HEK293 (cell line): Measurements from ENCODE around the gene IMP3.

Experiments used
- BCL11B ChIP-seq: fragments of 450-650 bp; formaldehyde crosslinking; IDR thresholded peaks from 2 replicates; pipeline ENCODE4 v1.5.1; 2016; ENCODE audit warnings: low read depth, missing biosample characterization, missing genetic modification characterization
- GLI4 ChIP-seq: fragments of 450-650 bp; formaldehyde crosslinking; IDR thresholded peaks from 2 replicates; pipeline ENCODE4 v1.5.1; 2016; ENCODE audit warnings: missing biosample characterization, missing genetic modification characterization
- HOXD13 ChIP-seq: sonication (generic); formaldehyde crosslinking; IDR thresholded peaks from 2 replicates; pipeline ENCODE4 v1.8.0; 2022; ENCODE audit warnings: missing genetic modification reagents, borderline replicate concordance
- KLF7 ChIP-seq: fragments of 450-650 bp; formaldehyde crosslinking; IDR thresholded peaks from 2 replicates; pipeline ENCODE4 v1.5.1; 2016; ENCODE audit warnings: missing biosample characterization, missing genetic modification characterization, borderline replicate concordance
- OSR2 ChIP-seq: fragments of 450-650 bp; formaldehyde crosslinking; IDR thresholded peaks from 2 replicates; pipeline ENCODE4 v1.5.1; 2016; ENCODE audit warnings: missing biosample characterization, missing genetic modification characterization
- REPIN1 ChIP-seq: fragments of 450-650 bp; formaldehyde crosslinking; IDR thresholded peaks from 2 replicates; pipeline ENCODE4 v1.5.1; 2017; ENCODE audit warnings: missing biosample characterization, missing genetic modification characterization, low read depth
- ZBTB21 ChIP-seq: fragments of 450-650 bp; formaldehyde crosslinking; IDR thresholded peaks from 2 replicates; pipeline ENCODE4 v1.5.1; 2017; ENCODE audit warnings: missing biosample characterization, missing genetic modification characterization
- ZFP3 ChIP-seq: fragments of 450-650 bp; formaldehyde crosslinking; IDR thresholded peaks from 2 replicates; pipeline ENCODE4 v1.5.1; 2016; ENCODE audit warnings: low read depth, missing biosample characterization, missing genetic modification characterization
- ZNF121 ChIP-seq: fragments of 450-650 bp; formaldehyde crosslinking; IDR thresholded peaks from 2 replicates; pipeline ENCODE4 v1.5.1; 2016; ENCODE audit warnings: missing biosample characterization, missing genetic modification characterization
- ZNF132 ChIP-seq: fragments of 450-650 bp; formaldehyde crosslinking; IDR thresholded peaks from 2 replicates; pipeline ENCODE4 v1.5.1; 2017; ENCODE audit warnings: missing biosample characterization, missing genetic modification characterization, borderline replicate concordance
- ZNF157 ChIP-seq: fragments of 450-650 bp; formaldehyde crosslinking; IDR thresholded peaks from 2 replicates; pipeline ENCODE4 v1.5.1; 2016; ENCODE audit warnings: missing biosample characterization, missing genetic modification characterization
- ZNF335 ChIP-seq: fragments of 450-650 bp; formaldehyde crosslinking; conservative IDR thresholded peaks from 2 replicates; pipeline ENCODE4 v1.5.1; 2016; ENCODE audit warnings: missing biosample characterization, missing genetic modification characterization
- ZNF473 ChIP-seq: fragments of 450-650 bp; formaldehyde crosslinking; IDR thresholded peaks from 2 replicates; pipeline ENCODE4 v1.5.1; 2017; ENCODE audit warnings: missing biosample characterization, missing genetic modification characterization
- ZNF548 ChIP-seq: fragments of 450-650 bp; formaldehyde crosslinking; IDR thresholded peaks from 2 replicates; pipeline ENCODE4 v1.5.1; 2016; ENCODE audit warnings: missing biosample characterization, missing genetic modification characterization
- ZNF561 ChIP-seq: fragments of 450-650 bp; IDR thresholded peaks from 2 replicates; pipeline ENCODE4 v1.5.1; 2018; ENCODE audit warnings: missing biosample characterization, missing genetic modification characterization, borderline replicate concordance
- ZNF626 ChIP-seq: fragments of 450-650 bp; sonication (Bioruptor Pico); formaldehyde crosslinking; IDR thresholded peaks from 2 replicates; pipeline ENCODE4 v1.5.1; 2018; ENCODE audit warnings: missing biosample characterization, missing genetic modification characterization, inconsistent platforms
- ZNF654 ChIP-seq: fragments of 450-650 bp; formaldehyde crosslinking; IDR thresholded peaks from 2 replicates; pipeline ENCODE4 v1.5.1; 2016; ENCODE audit warnings: low read depth, missing biosample characterization, missing genetic modification characterization
- ZNF658 ChIP-seq: fragments of 450-650 bp; formaldehyde crosslinking; IDR thresholded peaks from 2 replicates; pipeline ENCODE4; 2016; ENCODE audit warnings: missing biosample characterization, missing genetic modification characterization
- ZNF707 ChIP-seq: fragments of 450-650 bp; formaldehyde crosslinking; IDR thresholded peaks from 2 replicates; pipeline ENCODE4 v1.5.1; 2016; ENCODE audit warnings: missing biosample characterization, missing genetic modification characterization
- ZNF76 ChIP-seq: fragments of 450-650 bp; formaldehyde crosslinking; IDR thresholded peaks from 2 replicates; pipeline ENCODE4; 2016; ENCODE audit warnings: low read depth, missing biosample characterization, missing genetic modification characterization, borderline replicate concordance
- TF ChIP-seq, protein P1 (sequence below): fragments of 450-650 bp; formaldehyde crosslinking; IDR thresholded peaks from 2 replicates; pipeline ENCODE4 v1.5.1; 2016; ENCODE audit warnings: missing biosample characterization, missing genetic modification characterization
- TF ChIP-seq, protein P2 (sequence below): fragments of 450-650 bp; formaldehyde crosslinking; IDR thresholded peaks from 2 replicates; pipeline ENCODE4 v1.5.1; 2016; ENCODE audit warnings: missing biosample characterization, missing genetic modification characterization
- TF ChIP-seq, protein P3 (sequence below): fragments of 450-650 bp; formaldehyde crosslinking; IDR thresholded peaks from 2 replicates; pipeline ENCODE4 v1.5.1; 2017; ENCODE audit warnings: missing biosample characterization, missing genetic modification characterization
- TF ChIP-seq, protein P4 (sequence below): fragments of 450-650 bp; formaldehyde crosslinking; IDR thresholded peaks from 2 replicates; pipeline ENCODE4 v1.5.1; 2017; ENCODE audit warnings: missing biosample characterization, mild to moderate bottlenecking, missing genetic modification characterization, moderate library complexity
- TF ChIP-seq, protein P5 (sequence below): fragments of 450-650 bp; formaldehyde crosslinking; IDR thresholded peaks from 2 replicates; pipeline ENCODE4 v1.5.1; 2017; ENCODE audit warnings: missing biosample characterization, missing genetic modification characterization
- TF ChIP-seq, protein P6 (sequence below): fragments of 450-650 bp; formaldehyde crosslinking; IDR thresholded peaks from 2 replicates; pipeline ENCODE4 v1.5.1; 2017; ENCODE audit warnings: missing biosample characterization, missing genetic modification characterization
- TF ChIP-seq, protein P7 (sequence below): fragments of 450-650 bp; formaldehyde crosslinking; IDR thresholded peaks from 2 replicates; pipeline ENCODE4 v1.5.1; 2016; ENCODE audit warnings: missing biosample characterization, missing genetic modification characterization
- TF ChIP-seq, protein P8 (sequence below): fragments of 450-650 bp; formaldehyde crosslinking; IDR thresholded peaks from 2 replicates; pipeline ENCODE4 v1.5.1; 2016; ENCODE audit warnings: missing biosample characterization, missing genetic modification characterization, low read depth

Gene IMP3

DNA sequence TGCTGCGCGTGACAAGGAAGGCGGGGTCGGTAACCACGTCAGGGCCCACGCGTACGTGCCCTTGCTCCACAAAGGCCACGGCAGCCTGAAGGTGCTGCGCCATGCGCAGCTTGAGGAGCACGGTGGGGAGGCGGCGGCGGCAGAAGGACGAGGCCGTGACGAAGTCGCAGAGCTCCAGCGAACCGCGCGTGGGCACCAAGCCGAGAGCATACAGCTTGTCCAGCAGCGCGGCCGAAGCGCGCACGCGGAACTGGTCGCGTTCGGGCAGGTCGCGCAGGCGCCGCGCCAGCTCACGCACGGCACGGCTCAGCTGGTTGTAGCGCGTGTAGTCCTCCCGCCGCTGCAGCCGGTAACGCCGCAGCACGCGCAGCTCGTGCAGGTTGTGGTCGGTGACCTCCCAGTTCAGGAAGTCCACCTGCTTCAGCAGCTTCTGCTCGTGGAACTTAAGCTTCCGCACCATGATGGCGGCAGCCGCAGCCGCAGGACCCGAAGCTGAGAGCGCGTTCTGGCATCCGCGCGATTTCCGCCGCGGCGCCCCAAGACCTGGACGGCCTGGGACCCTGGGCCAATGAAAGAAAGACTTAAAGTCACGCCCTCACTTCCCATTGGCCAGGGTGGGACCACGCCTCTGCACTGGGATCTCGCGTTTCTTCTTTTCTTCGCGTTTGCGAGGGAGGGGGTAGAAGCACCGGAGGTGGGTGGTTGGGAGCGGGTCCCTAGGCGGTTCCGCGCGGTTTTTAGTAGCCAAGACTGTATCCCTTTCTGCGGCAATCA, at the start of gene IMP3 (continued):
- TF ChIP-seq ZNF121 (tag by site-specific recombination) (peak; percentile 78; the same call in 1 of the 2 replicates), KLF7 (tag by site-specific recombination) (peak; percentile 35; the same call in 1 of the 2 replicates), ZNF132 (tag by site-specific recombination) (no peak), HOXD13 (CRISPR knock-in tag) (no peak), GLI4 (peak; percentile 58; the same call in 1 of the 2 replicates), BCL11B (tag by site-specific recombination) (peak; percentile 82; the same call in 1 of the 2 replicates), ZNF76 (tag by site-specific recombination) (peak; percentile 76; the same call in 1 of the 2 replicates), ZBTB21 (tag by site-specific recombination) (no peak; the same call in 1 of the 2 replicates), ZNF626 (tag by site-specific recombination) (no peak), ZNF707 (no peak), ZNF548 (tag by site-specific recombination) (no peak), OSR2 (peak; percentile 51; the same call in 1 of the 2 replicates), ZNF473 (tag by site-specific recombination) (no peak), ZFP3 (tag by site-specific recombination) (no peak), ZNF654 (tag by site-specific recombination) (no peak), ZNF335 (tag by site-specific recombination) (peak; percentile 51; the same call in 1 of the 2 replicates), REPIN1 (tag by site-specific recombination) (no peak), ZNF561 (tag by site-specific recombination) (peak; percentile 47; the same call in 1 of the 2 replicates), ZNF658 (tag by site-specific recombination) (no peak; the same call in 1 of the 2 replicates), ZNF157 (tag by site-specific recombination) (no peak)
- TF ChIP-seq, protein P1, sequence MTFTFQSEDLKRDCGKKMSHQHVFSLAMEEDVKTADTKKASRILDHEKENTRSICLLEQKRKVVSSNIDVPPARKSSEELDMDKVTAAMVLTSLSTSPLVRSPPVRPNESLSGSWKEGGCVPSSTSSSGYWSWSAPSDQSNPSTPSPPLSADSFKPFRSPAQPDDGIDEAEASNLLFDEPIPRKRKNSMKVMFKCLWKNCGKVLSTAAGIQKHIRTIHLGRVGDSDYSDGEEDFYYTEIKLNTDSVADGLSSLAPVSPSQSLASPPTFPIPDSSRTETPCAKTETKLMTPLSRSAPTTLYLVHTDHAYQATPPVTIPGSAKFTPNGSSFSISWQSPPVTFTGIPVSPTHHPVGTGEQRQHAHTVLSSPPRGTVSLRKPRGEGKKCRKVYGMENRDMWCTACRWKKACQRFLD (tag by site-specific recombination), result no peak
- TF ChIP-seq, protein P2, sequence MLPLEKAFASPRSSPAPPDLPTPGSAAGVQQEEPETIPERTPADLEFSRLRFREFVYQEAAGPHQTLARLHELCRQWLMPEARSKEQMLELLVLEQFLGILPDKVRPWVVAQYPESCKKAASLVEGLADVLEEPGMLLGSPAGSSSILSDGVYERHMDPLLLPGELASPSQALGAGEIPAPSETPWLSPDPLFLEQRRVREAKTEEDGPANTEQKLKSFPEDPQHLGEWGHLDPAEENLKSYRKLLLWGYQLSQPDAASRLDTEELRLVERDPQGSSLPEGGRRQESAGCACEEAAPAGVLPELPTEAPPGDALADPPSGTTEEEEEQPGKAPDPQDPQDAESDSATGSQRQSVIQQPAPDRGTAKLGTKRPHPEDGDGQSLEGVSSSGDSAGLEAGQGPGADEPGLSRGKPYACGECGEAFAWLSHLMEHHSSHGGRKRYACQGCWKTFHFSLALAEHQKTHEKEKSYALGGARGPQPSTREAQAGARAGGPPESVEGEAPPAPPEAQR (tag by site-specific recombination), result no peak
- TF ChIP-seq, protein P3, sequence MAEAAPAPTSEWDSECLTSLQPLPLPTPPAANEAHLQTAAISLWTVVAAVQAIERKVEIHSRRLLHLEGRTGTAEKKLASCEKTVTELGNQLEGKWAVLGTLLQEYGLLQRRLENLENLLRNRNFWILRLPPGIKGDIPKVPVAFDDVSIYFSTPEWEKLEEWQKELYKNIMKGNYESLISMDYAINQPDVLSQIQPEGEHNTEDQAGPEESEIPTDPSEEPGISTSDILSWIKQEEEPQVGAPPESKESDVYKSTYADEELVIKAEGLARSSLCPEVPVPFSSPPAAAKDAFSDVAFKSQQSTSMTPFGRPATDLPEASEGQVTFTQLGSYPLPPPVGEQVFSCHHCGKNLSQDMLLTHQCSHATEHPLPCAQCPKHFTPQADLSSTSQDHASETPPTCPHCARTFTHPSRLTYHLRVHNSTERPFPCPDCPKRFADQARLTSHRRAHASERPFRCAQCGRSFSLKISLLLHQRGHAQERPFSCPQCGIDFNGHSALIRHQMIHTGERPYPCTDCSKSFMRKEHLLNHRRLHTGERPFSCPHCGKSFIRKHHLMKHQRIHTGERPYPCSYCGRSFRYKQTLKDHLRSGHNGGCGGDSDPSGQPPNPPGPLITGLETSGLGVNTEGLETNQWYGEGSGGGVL, result peak; percentile 81
- TF ChIP-seq, protein P4, sequence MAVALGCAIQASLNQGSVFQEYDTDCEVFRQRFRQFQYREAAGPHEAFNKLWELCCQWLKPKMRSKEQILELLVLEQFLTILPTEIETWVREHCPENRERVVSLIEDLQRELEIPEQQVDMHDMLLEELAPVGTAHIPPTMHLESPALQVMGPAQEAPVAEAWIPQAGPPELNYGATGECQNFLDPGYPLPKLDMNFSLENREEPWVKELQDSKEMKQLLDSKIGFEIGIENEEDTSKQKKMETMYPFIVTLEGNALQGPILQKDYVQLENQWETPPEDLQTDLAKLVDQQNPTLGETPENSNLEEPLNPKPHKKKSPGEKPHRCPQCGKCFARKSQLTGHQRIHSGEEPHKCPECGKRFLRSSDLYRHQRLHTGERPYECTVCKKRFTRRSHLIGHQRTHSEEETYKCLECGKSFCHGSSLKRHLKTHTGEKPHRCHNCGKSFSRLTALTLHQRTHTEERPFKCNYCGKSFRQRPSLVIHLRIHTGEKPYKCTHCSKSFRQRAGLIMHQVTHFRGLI (tag by site-specific recombination), result no peak
- TF ChIP-seq, protein P5, sequence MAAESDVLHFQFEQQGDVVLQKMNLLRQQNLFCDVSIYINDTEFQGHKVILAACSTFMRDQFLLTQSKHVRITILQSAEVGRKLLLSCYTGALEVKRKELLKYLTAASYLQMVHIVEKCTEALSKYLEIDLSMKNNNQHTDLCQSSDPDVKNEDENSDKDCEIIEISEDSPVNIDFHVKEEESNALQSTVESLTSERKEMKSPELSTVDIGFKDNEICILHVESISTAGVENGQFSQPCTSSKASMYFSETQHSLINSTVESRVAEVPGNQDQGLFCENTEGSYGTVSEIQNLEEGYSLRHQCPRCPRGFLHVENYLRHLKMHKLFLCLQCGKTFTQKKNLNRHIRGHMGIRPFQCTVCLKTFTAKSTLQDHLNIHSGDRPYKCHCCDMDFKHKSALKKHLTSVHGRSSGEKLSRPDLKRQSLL (tag by site-specific recombination), result no peak
- TF ChIP-seq, protein P6, sequence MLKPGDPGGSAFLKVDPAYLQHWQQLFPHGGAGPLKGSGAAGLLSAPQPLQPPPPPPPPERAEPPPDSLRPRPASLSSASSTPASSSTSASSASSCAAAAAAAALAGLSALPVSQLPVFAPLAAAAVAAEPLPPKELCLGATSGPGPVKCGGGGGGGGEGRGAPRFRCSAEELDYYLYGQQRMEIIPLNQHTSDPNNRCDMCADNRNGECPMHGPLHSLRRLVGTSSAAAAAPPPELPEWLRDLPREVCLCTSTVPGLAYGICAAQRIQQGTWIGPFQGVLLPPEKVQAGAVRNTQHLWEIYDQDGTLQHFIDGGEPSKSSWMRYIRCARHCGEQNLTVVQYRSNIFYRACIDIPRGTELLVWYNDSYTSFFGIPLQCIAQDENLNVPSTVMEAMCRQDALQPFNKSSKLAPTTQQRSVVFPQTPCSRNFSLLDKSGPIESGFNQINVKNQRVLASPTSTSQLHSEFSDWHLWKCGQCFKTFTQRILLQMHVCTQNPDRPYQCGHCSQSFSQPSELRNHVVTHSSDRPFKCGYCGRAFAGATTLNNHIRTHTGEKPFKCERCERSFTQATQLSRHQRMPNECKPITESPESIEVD (tag by site-specific recombination), result no peak
- TF ChIP-seq, protein P7, sequence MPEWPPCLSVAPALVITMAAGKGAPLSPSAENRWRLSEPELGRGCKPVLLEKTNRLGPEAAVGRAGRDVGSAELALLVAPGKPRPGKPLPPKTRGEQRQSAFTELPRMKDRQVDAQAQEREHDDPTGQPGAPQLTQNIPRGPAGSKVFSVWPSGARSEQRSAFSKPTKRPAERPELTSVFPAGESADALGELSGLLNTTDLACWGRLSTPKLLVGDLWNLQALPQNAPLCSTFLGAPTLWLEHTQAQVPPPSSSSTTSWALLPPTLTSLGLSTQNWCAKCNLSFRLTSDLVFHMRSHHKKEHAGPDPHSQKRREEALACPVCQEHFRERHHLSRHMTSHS (tag by site-specific recombination), result no peak
- TF ChIP-seq, protein P8, sequence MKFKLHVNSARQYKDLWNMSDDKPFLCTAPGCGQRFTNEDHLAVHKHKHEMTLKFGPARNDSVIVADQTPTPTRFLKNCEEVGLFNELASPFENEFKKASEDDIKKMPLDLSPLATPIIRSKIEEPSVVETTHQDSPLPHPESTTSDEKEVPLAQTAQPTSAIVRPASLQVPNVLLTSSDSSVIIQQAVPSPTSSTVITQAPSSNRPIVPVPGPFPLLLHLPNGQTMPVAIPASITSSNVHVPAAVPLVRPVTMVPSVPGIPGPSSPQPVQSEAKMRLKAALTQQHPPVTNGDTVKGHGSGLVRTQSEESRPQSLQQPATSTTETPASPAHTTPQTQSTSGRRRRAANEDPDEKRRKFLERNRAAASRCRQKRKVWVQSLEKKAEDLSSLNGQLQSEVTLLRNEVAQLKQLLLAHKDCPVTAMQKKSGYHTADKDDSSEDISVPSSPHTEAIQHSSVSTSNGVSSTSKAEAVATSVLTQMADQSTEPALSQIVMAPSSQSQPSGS (tag by site-specific recombination), result no peak
